DOHH2 (cell line): ENCODE measurements around the gene INTS3.

Experiments
- H3F3A ChIP-seq: fragments of 200-600 bp; sonication (generic), shearing (Covaris generic); 2 replicates; pipeline ENCODE4 v1.6.0; 2016; ENCODE audit warnings: antibody characterized with exemption, mild to moderate bottlenecking; ENCODE audit not compliant: control insufficient read depth, insufficient read depth
- H3K27ac ChIP-seq: fragments of 200-600 bp; sonication (generic); 2 replicates; pipeline ENCODE4 v1.5.1; 2014; ENCODE audit warnings: low read depth, mild to moderate bottlenecking, low read length, moderate library complexity
- H3K27me3 ChIP-seq: fragments of 200-600 bp; sonication (generic); 2 replicates; pipeline ENCODE4 v1.6.1; 2014; ENCODE audit warnings: mild to moderate bottlenecking, low read length, mixed read lengths; ENCODE audit not compliant: control insufficient read depth
- H3K36me3 ChIP-seq: fragments of 200-600 bp; sonication (generic); 2 replicates; pipeline ENCODE4 v1.6.1; 2014; ENCODE audit warnings: mild to moderate bottlenecking, low read length, moderate library complexity, mixed read lengths; ENCODE audit not compliant: control insufficient read depth
- H3K4me1 ChIP-seq: fragments of 200-600 bp; sonication (generic); 2 replicates; pipeline ENCODE4 v1.6.1; 2014; ENCODE audit warnings: mild to moderate bottlenecking, low read length, mixed read lengths; ENCODE audit not compliant: control insufficient read depth
- H3K4me2 ChIP-seq: fragments of 200-600 bp; sonication (generic); 2 replicates; pipeline ENCODE4 v1.6.0; 2014; ENCODE audit warnings: mild to moderate bottlenecking, low read length, moderate library complexity
- H3K4me3 ChIP-seq: fragments of 200-600 bp; sonication (generic); 2 replicates; pipeline ENCODE4 v1.5.1; 2014; ENCODE audit warnings: mild to moderate bottlenecking, low read length, mixed read lengths
- H3K79me2 ChIP-seq: fragments of 200-600 bp; sonication (generic); 2 replicates; pipeline ENCODE4 v1.6.1; 2014; ENCODE audit warnings: mild to moderate bottlenecking, low read length, mixed read lengths; ENCODE audit not compliant: control insufficient read depth
- H3K9me2 ChIP-seq: fragments of 200-600 bp; sonication (generic); replicated peaks from 2 replicates; pipeline ENCODE4 v1.6.1; 2014; ENCODE audit warnings: mild to moderate bottlenecking, low read length, mixed read lengths; ENCODE audit not compliant: control insufficient read depth
- H3K9me3 ChIP-seq: fragments of 200-600 bp; sonication (generic); 2 replicates; pipeline ENCODE4 v1.6.1; 2014; ENCODE audit warnings: antibody characterized with exemption, low read length, mixed read lengths; ENCODE audit not compliant: control insufficient read depth, insufficient read depth
- H4K20me1 ChIP-seq: fragments of 200-600 bp; sonication (generic); 2 replicates; pipeline ENCODE4 v1.6.0; 2014; ENCODE audit warnings: low read depth, mild to moderate bottlenecking, antibody characterized with exemption, low read length, moderate library complexity; ENCODE audit not compliant: control insufficient read depth, insufficient read depth
- EZH2phosphoT487 ChIP-seq: fragments of 200-600 bp; sonication (generic); IDR thresholded peaks from 2 replicates; pipeline ENCODE4 v1.6.1; 2017; ENCODE audit warnings: borderline replicate concordance, mild to moderate bottlenecking, antibody characterized with exemption, low read length, moderate library complexity, mixed read lengths
- TF ChIP-seq, protein P1 (sequence below): fragments of 200-600 bp; sonication (generic); IDR thresholded peaks from one replicate; pipeline ENCODE4 v1.5.1; 2014; ENCODE audit warnings: antibody characterized with exemption, mild to moderate bottlenecking, low read depth, low read length; ENCODE audit not compliant: poor library complexity, severe bottlenecking

INTS3 gene

GRCh38 chr1:153687346-153688125 is 40.3 kb upstream of the INTS3 start:
- peaks cover 27% of the 10 kb centered on the region for H3K27me3 ChIP-seq
- H3K9me2 ChIP-seq = no peaks in the 10 kb centered on the region
- H3K4me2 ChIP-seq = no peak overlapping the region
- H3K27ac ChIP-seq = no peak overlapping the region
- no peaks in the 10 kb centered on the region for H3F3A ChIP-seq
- H3K4me1 ChIP-seq = peaks cover 11% of the 10 kb centered on the region; the same call in 1 of the 2 replicates
- TF ChIP-seq, protein P1, sequence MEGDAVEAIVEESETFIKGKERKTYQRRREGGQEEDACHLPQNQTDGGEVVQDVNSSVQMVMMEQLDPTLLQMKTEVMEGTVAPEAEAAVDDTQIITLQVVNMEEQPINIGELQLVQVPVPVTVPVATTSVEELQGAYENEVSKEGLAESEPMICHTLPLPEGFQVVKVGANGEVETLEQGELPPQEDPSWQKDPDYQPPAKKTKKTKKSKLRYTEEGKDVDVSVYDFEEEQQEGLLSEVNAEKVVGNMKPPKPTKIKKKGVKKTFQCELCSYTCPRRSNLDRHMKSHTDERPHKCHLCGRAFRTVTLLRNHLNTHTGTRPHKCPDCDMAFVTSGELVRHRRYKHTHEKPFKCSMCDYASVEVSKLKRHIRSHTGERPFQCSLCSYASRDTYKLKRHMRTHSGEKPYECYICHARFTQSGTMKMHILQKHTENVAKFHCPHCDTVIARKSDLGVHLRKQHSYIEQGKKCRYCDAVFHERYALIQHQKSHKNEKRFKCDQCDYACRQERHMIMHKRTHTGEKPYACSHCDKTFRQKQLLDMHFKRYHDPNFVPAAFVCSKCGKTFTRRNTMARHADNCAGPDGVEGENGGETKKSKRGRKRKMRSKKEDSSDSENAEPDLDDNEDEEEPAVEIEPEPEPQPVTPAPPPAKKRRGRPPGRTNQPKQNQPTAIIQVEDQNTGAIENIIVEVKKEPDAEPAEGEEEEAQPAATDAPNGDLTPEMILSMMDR = no peak
- TF ChIP-seq EZH2phosphoT487 = no peak
- H4K20me1 ChIP-seq = no peaks in the 10 kb centered on the region
- H3K9me3 ChIP-seq = no peaks in the 10 kb centered on the region
- H3K4me3 ChIP-seq = no peak overlapping the region
- no peaks in the 10 kb centered on the region for H3K79me2 ChIP-seq
- no peaks in the 10 kb centered on the region for H3K36me3 ChIP-seq

DNA sequence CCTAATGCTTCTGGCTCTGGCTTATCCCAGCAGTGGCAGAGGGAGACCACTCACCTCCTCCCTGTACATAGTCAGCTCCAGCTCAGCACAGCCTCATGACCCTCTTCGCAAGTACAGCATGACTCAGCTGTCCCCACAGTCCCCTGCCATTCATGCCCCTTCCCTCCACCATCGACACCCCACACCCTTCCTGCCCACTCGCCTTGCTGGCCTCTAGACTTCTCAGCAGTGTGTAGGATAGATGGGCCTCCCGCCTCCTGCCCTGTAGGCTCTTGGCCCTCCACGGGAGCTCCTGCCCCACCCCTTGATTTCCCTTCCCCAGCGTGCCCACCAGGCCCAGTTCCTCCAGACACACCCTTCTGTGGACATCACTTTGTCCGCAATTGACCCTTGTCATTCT is 39.6 kb upstream of the INTS3 start:
- H3K4me3 ChIP-seq = no peak overlapping the region
- H3K9me2 ChIP-seq = no peaks in the 10 kb centered on the region
- no peak for TF ChIP-seq EZH2phosphoT487
- TF ChIP-seq, protein P1 = no peak
- H4K20me1 ChIP-seq = no peaks in the 10 kb centered on the region
- H3K27me3 ChIP-seq = peaks cover 22% of the 10 kb centered on the region
- H3K4me1 ChIP-seq = peaks cover 11% of the 10 kb centered on the region; the same call in 1 of the 2 replicates
- H3K4me2 ChIP-seq = no peak overlapping the region
- no peak overlapping the region for H3K27ac ChIP-seq
- no peaks in the 10 kb centered on the region for H3K36me3 ChIP-seq
- no peaks in the 10 kb centered on the region for H3K9me3 ChIP-seq
- no peaks in the 10 kb centered on the region for H3K79me2 ChIP-seq
- no peaks in the 10 kb centered on the region for H3F3A ChIP-seq

DNA sequence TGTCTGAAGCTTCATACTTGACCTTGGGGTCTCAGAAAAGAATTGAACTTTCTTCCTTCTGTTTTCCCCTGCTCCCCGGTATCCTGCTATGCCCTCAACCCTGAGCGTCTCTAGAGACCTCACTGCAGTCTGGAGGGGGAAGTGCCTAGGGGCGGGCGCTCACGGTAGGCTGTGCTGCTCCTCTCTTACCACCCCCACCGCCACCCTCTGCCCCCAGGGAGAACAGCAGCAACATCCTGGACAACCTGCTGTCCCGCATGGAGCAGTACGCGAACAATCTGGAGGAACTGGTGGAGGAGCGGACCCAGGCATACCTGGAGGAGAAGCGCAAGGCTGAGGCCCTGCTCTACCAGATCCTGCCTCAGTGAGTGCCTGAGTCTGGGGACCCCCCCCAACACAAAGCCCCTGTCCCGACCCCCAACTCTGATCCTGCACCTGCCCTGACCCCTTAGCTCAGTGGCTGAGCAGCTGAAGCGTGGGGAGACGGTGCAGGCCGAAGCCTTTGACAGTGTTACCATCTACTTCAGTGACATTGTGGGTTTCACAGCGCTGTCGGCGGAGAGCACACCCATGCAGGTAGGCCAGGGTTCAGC is 39.0 kb upstream of the INTS3 start:
- Histone ChIP-seq H3K4me1 (peaks cover 11% of the 10 kb centered on the region; the same call in 1 of the 2 replicates), H3K9me3 (no peaks in the 10 kb centered on the region), H3K79me2 (no peaks in the 10 kb centered on the region), H4K20me1 (no peaks in the 10 kb centered on the region), H3K27ac (no peak overlapping the region), H3K27me3 (peaks cover 19% of the 10 kb centered on the region), H3K36me3 (no peaks in the 10 kb centered on the region), H3F3A (no peaks in the 10 kb centered on the region), H3K9me2 (no peaks in the 10 kb centered on the region), H3K4me3 (no peak overlapping the region), H3K4me2 (no peak overlapping the region)
- TF ChIP-seq, protein P1 = no peak
- TF ChIP-seq EZH2phosphoT487 = no peak
